Measurements from ENCODE around the gene LINGO1.

LINGO1 gene

GRCh38 chr15:77641999-77642398 is 9.3 kb upstream of the LINGO1 start:
- no CpG with 5 or more reads among the region's 6 CpGs for WGBS, 2 donors (ENCODE audit: extremely low coverage in 2 of 2, insufficient read length in 2 of 2, insufficient replicate concordance in 1 of 2)

DNA sequence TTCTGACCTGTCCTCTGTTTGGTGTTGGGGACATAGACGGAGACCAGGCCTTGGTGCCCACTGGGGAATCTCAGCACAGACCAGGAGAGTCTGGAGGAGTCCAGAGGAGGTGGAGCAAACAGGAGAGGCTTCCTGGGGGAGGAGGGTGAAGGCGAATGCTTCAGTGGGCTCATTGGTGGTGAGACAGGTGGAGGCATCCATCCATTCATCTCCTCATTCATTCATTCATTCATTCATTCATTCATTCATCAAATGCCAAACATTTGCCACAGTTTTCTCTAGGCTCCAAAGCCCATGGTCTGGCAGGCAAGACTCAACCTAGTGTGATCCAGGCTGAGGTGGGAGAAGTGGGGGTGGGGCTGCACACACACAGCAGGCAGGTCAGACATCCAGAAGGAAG is 7.9 kb upstream of the LINGO1 start:
- H2BK12ac ChIP-seq (ENCODE audit: low read length) = no peak overlapping the region
- no peaks in the 10 kb centered on the region for H3K4me1 ChIP-seq (ENCODE audit: control insufficient read depth in 2 of 2, insufficient read depth in 1 of 2, low read depth in 1 of 2, low read length in 2 of 2)
- no peak overlapping the region for H3K27ac ChIP-seq (replicated peaks; ENCODE audit: low read length)
- no peaks in the 10 kb centered on the region for H3K79me1 ChIP-seq (ENCODE audit: low read depth, low read length)
- H2AK5ac ChIP-seq (ENCODE audit: low read depth, low read length) = peak overlapping the region; percentile 36
- H2BK120ac ChIP-seq (ENCODE audit: low read depth, low read length) = no peak overlapping the region
- no peak overlapping the region for H4K91ac ChIP-seq (ENCODE audit: low read depth, low read length, poor library complexity)
- H3K4ac ChIP-seq (ENCODE audit: low read length) = peak overlapping the region; percentile 70
- no peak overlapping the region for H3K14ac ChIP-seq (ENCODE audit: low read length)
- H2AFZ ChIP-seq (ENCODE audit: low read length) = no peak overlapping the region
- peaks cover 0 to 58% (median 5%) of the 10 kb centered on the region in 3 experiments for H3K27me3 ChIP-seq (ENCODE audit: control insufficient read depth in 3 of 3, insufficient read depth in 3 of 3, low read depth in 1 of 3, low read length in 3 of 3)
- no peaks in the 10 kb centered on the region for H3K9me3 ChIP-seq (replicated peaks in 1 of 2; ENCODE audit: control insufficient read depth in 2 of 2, insufficient read depth in 1 of 2, low read depth in 1 of 2, low read length in 2 of 2)
- no peak overlapping the region for H3K23ac ChIP-seq (ENCODE audit: low read depth, low read length, poor library complexity)
- DNase-seq (ENCODE audit: low spot score) = no peak
- no peak overlapping the region for H3K4me2 ChIP-seq (ENCODE audit: insufficient read depth, low read length, poor library complexity, severe bottlenecking)
- H3K4me3 ChIP-seq (ENCODE audit: low read length in 2 of 2) = no peak overlapping the region
- peak overlapping the region; percentile 25 for H4K8ac ChIP-seq (ENCODE audit: low read depth, low read length)
- no peak overlapping the region for H2BK5ac ChIP-seq (ENCODE audit: low read length)
- peak overlapping the region; percentile 72 for H3K18ac ChIP-seq (ENCODE audit: low read length)
- peak overlapping the region; percentile 66 for H3K9ac ChIP-seq (ENCODE audit: low read depth, low read length, poor library complexity)
- WGBS, 2 donors (ENCODE audit: extremely low coverage in 2 of 2, insufficient read length in 2 of 2, insufficient replicate concordance in 1 of 2) = no CpG with 5 or more reads among the region's 2 CpGs
- H3K36me3 ChIP-seq (replicated peaks in 1 of 2; ENCODE audit: control insufficient read depth in 2 of 2, insufficient read depth in 2 of 2, low read length in 2 of 2) = no peaks in the 10 kb centered on the region
- no peak overlapping the region for H2BK15ac ChIP-seq (ENCODE audit: low read length)

More at GRCh38 chr15:77641999-77642398, 9.3 kb upstream of the LINGO1 start:
- Histone ChIP-seq H3K36me3 (replicated peaks in 1 of 2; ENCODE audit: control insufficient read depth in 2 of 2, insufficient read depth in 2 of 2, low read length in 2 of 2) (no peaks in the 10 kb centered on the region), H2BK12ac (ENCODE audit: low read length) (no peak overlapping the region), H3K79me1 (ENCODE audit: low read depth, low read length) (no peaks in the 10 kb centered on the region), H3K4ac (ENCODE audit: low read length) (no peak overlapping the region), H3K27ac (replicated peaks; ENCODE audit: low read length) (no peak overlapping the region), H3K9me3 (replicated peaks in 1 of 2; ENCODE audit: control insufficient read depth in 2 of 2, insufficient read depth in 1 of 2, low read depth in 1 of 2, low read length in 2 of 2) (no peaks in the 10 kb centered on the region), H3K4me1 (ENCODE audit: control insufficient read depth in 2 of 2, insufficient read depth in 1 of 2, low read depth in 1 of 2, low read length in 2 of 2) (no peaks in the 10 kb centered on the region), H3K9ac (ENCODE audit: low read depth, low read length, poor library complexity) (no peak overlapping the region), H2AK5ac (ENCODE audit: low read depth, low read length) (no peak overlapping the region), H3K4me2 (ENCODE audit: insufficient read depth, low read length, poor library complexity, severe bottlenecking) (no peak overlapping the region), H2BK120ac (ENCODE audit: low read depth, low read length) (no peak overlapping the region), H3K27me3 (ENCODE audit: control insufficient read depth in 3 of 3, insufficient read depth in 3 of 3, low read depth in 1 of 3, low read length in 3 of 3) (peaks cover 0 to 56% (median 0%) of the 10 kb centered on the region in 3 experiments), H4K91ac (ENCODE audit: low read depth, low read length, poor library complexity) (no peak overlapping the region), H3K14ac (ENCODE audit: low read length) (no peak overlapping the region), H3K18ac (ENCODE audit: low read length) (no peak overlapping the region), H2BK5ac (ENCODE audit: low read length) (no peak overlapping the region), H2BK15ac (ENCODE audit: low read length) (peak overlapping the region; percentile 17), H3K23ac (ENCODE audit: low read depth, low read length, poor library complexity) (no peak overlapping the region), H3K4me3 (ENCODE audit: low read length in 2 of 2) (no peak overlapping the region), H4K8ac (ENCODE audit: low read depth, low read length) (no peak overlapping the region), H2AFZ (ENCODE audit: low read length) (no peak overlapping the region)
- DNase-seq (ENCODE audit: low spot score) = no peak

- Histone ChIP-seq H2AK5ac (ENCODE audit: low read depth, low read length) (no peak overlapping the region), H3K79me1 (ENCODE audit: low read depth, low read length) (no peaks in the 10 kb centered on the region), H2BK15ac (ENCODE audit: low read length) (no peak overlapping the region), H3K18ac (ENCODE audit: low read length) (no peak overlapping the region), H2BK120ac (ENCODE audit: low read depth, low read length) (no peak overlapping the region), H3K23ac (ENCODE audit: low read depth, low read length, poor library complexity) (no peak overlapping the region), H2BK12ac (ENCODE audit: low read length) (no peak overlapping the region), H3K14ac (ENCODE audit: low read length) (no peak overlapping the region), H3K4me3 (ENCODE audit: low read length in 2 of 2) (no peak overlapping the region), H3K27me3 (ENCODE audit: control insufficient read depth in 3 of 3, insufficient read depth in 3 of 3, low read depth in 1 of 3, low read length in 3 of 3) (peaks cover 0 to 63% (median 12%) of the 10 kb centered on the region in 3 experiments), H4K8ac (ENCODE audit: low read depth, low read length) (no peak overlapping the region), H2AFZ (ENCODE audit: low read length) (no peak overlapping the region), H4K91ac (ENCODE audit: low read depth, low read length, poor library complexity) (no peak overlapping the region), H3K27ac (replicated peaks; ENCODE audit: low read length) (no peak overlapping the region), H3K9me3 (replicated peaks in 1 of 2; ENCODE audit: control insufficient read depth in 2 of 2, insufficient read depth in 1 of 2, low read depth in 1 of 2, low read length in 2 of 2) (no peaks in the 10 kb centered on the region), H3K4me2 (ENCODE audit: insufficient read depth, low read length, poor library complexity, severe bottlenecking) (no peak overlapping the region), H3K4ac (ENCODE audit: low read length) (no peak overlapping the region), H3K9ac (ENCODE audit: low read depth, low read length, poor library complexity) (no peak overlapping the region), H3K36me3 (replicated peaks in 1 of 2; ENCODE audit: control insufficient read depth in 2 of 2, insufficient read depth in 2 of 2, low read length in 2 of 2) (no peaks in the 10 kb centered on the region), H3K4me1 (ENCODE audit: control insufficient read depth in 2 of 2, insufficient read depth in 1 of 2, low read depth in 1 of 2, low read length in 2 of 2) (peaks cover under 1 to 4% of the 10 kb centered on the region in 2 donors), H2BK5ac (ENCODE audit: low read length) (no peak overlapping the region)
- no peak for DNase-seq (ENCODE audit: low spot score)
- no CpG with 5 or more reads among the region's 12 CpGs for WGBS, 2 donors (ENCODE audit: extremely low coverage in 2 of 2, insufficient read length in 2 of 2, insufficient replicate concordance in 1 of 2)
Observed at GRCh38 chr15:77639431-77639830, 6.7 kb upstream of the LINGO1 start.

GRCh38 chr15:77637851-77638692 is 5.4 kb upstream of the LINGO1 start:
- Histone ChIP-seq H3K9ac (ENCODE audit: low read depth, low read length, poor library complexity) (no peak overlapping the region), H2BK12ac (ENCODE audit: low read length) (no peak overlapping the region), H3K4me2 (ENCODE audit: insufficient read depth, low read length, poor library complexity, severe bottlenecking) (no peak overlapping the region), H3K27ac (replicated peaks; ENCODE audit: low read length) (no peak overlapping the region), H3K9me3 (replicated peaks in 1 of 2; ENCODE audit: control insufficient read depth in 2 of 2, insufficient read depth in 1 of 2, low read depth in 1 of 2, low read length in 2 of 2) (no peaks in the 10 kb centered on the region), H3K79me1 (ENCODE audit: low read depth, low read length) (no peaks in the 10 kb centered on the region), H2AK5ac (ENCODE audit: low read depth, low read length) (no peak overlapping the region), H3K4me3 (ENCODE audit: low read length in 2 of 2) (no peak overlapping the region), H2BK120ac (ENCODE audit: low read depth, low read length) (no peak overlapping the region), H2BK5ac (ENCODE audit: low read length) (no peak overlapping the region), H3K4me1 (ENCODE audit: control insufficient read depth in 2 of 2, insufficient read depth in 1 of 2, low read depth in 1 of 2, low read length in 2 of 2) (peaks cover 9 to 12% of the 10 kb centered on the region in 2 donors), H3K4ac (ENCODE audit: low read length) (no peak overlapping the region), H3K27me3 (ENCODE audit: control insufficient read depth in 3 of 3, insufficient read depth in 3 of 3, low read depth in 1 of 3, low read length in 3 of 3) (peaks cover 0 to 57% (median 12%) of the 10 kb centered on the region in 3 experiments), H3K18ac (ENCODE audit: low read length) (no peak overlapping the region), H2AFZ (ENCODE audit: low read length) (no peak overlapping the region), H4K91ac (ENCODE audit: low read depth, low read length, poor library complexity) (no peak overlapping the region), H3K14ac (ENCODE audit: low read length) (no peak overlapping the region), H4K8ac (ENCODE audit: low read depth, low read length) (no peak overlapping the region), H2BK15ac (ENCODE audit: low read length) (no peak overlapping the region), H3K23ac (ENCODE audit: low read depth, low read length, poor library complexity) (no peak overlapping the region), H3K36me3 (replicated peaks in 1 of 2; ENCODE audit: control insufficient read depth in 2 of 2, insufficient read depth in 2 of 2, low read length in 2 of 2) (no peaks in the 10 kb centered on the region)
- no peak for DNase-seq (ENCODE audit: low spot score)
- whole genome bisulfite sequencing, 2 donors (ENCODE audit: extremely low coverage in 2 of 2, insufficient read length in 2 of 2, insufficient replicate concordance in 1 of 2) = no CpG with 5 or more reads among the region's 10 CpGs

All from neuronal stem cell (in vitro differentiated cells).